Peyer's patch (tissue), 4 donors: ENCODE measurements around the gene CNTNAP5.

ENCODE experiments used
- POLR2A ChIP-seq, 2 donors: fragments of 450-650 bp; IDR thresholded peaks; one replicate each; pipeline ENCODE4 v1.5.1; 2017; ENCODE audit warnings: antibody characterized with exemption in 2 of 2, mild to moderate bottlenecking in 2 of 2, moderate library complexity in 2 of 2
- TF ChIP-seq, protein P1 (sequence below), 6 experiments: fragments of 450-650 bp in 4 of 6; fragments of 200-600 bp in 2 of 6; sonication (generic) in 1 of 6; IDR thresholded peaks; one replicate each; pipeline ENCODE4 v1.5.1; 2017 to 2019; ENCODE audit warnings: antibody characterized with exemption in 6 of 6, mild to moderate bottlenecking in 3 of 6, moderate library complexity in 1 of 6

DNA sequence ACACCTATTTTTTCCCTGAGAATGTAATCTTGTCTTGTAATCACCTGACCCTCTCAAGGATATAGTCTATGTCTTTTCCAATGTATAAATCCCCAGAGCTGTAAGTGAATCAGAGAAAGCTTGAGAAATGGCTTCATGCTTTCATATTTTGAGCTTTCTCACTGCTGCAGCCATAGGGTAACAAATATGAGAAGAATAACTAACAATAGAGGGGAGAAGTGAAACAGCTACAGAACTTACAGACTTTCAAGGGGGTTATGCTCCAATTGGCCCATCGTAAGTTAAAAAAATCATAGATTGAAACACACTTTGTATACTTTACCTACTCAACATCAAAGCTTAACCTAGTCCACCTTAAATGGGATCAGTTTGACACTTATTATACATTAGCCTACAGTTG, 111.0 kb downstream of the CNTNAP5 start:
- TF ChIP-seq, protein P1, sequence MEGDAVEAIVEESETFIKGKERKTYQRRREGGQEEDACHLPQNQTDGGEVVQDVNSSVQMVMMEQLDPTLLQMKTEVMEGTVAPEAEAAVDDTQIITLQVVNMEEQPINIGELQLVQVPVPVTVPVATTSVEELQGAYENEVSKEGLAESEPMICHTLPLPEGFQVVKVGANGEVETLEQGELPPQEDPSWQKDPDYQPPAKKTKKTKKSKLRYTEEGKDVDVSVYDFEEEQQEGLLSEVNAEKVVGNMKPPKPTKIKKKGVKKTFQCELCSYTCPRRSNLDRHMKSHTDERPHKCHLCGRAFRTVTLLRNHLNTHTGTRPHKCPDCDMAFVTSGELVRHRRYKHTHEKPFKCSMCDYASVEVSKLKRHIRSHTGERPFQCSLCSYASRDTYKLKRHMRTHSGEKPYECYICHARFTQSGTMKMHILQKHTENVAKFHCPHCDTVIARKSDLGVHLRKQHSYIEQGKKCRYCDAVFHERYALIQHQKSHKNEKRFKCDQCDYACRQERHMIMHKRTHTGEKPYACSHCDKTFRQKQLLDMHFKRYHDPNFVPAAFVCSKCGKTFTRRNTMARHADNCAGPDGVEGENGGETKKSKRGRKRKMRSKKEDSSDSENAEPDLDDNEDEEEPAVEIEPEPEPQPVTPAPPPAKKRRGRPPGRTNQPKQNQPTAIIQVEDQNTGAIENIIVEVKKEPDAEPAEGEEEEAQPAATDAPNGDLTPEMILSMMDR (IDR thresholded peaks at IDR 0.05): no peak
- no peak for TF ChIP-seq POLR2A (IDR thresholded peaks at IDR 0.05)
